HCT116 (cell line): ENCODE data around the gene PABPC4L. TPM values are rescaled to one million over a fixed set of nuclear protein-coding genes. Genes with fewer than 3 reads are reported as not detected.

ENCODE experiments used
- ATAC-seq: fragments of 200-7000 bp; cut with Tn5 transposase; 2 replicates; pipeline ENCODE4 v1.9.1; 2020; ENCODE audit warnings: mild to moderate bottlenecking, moderate library complexity
- BruUV-seq: library from RNA; stranded (reverse); fragments of 400-500 nt; replicated peaks from 2 replicates; lab custom pipeline; 2021; lab: Mats Ljungman, UMichigan
- CTCF ChIA-PET: fragments of 300-600 bp; sonication (Branson Sonifier 250); formaldehyde crosslinking; loops from one replicate; lab custom pipeline; 2021; ENCODE audit warnings: antibody characterized with exemption; lab: Charles Lee
- POLR2A ChIA-PET: fragments of 300-600, 350-600 bp; sonication (Branson Sonifier 250); formaldehyde crosslinking; loops from one replicate; lab custom pipeline; 2021; ENCODE audit warnings: antibody characterized with exemption; lab: Charles Lee
- RAD21 ChIA-PET, 2 experiments: fragments of 300-600 bp; sonication (Branson Sonifier 250); formaldehyde crosslinking; loops; one replicate each; lab custom pipeline; 2023; ENCODE audit warnings: low total read pairs in 2 of 2; ENCODE audit not compliant: uncharacterized antibody in 2 of 2, unreplicated experiment in 2 of 2, low non-redundant PET in 1 of 2; lab: Charles Lee
- DNase-seq: peaks from one replicate; pipeline ENCODE4 v3.0.0-alpha.2; 2010; ENCODE audit warnings: low read depth, low spot score
- H2AFZ ChIP-seq: fragments of 200-600 bp; shearing (Covaris generic), sonication (generic); 2 replicates; pipeline ENCODE4 v1.6.1; 2017; ENCODE audit warnings: low read depth, mixed run types, mixed read lengths, antibody characterized with exemption, low read length; ENCODE audit not compliant: poor library complexity, severe bottlenecking
- H3K27ac ChIP-seq: 2 replicates; pipeline ENCODE4 v1.5.1; 2012; ENCODE audit warnings: low read depth, low read length
- H3K27me3 ChIP-seq: fragments of 200-600 bp; sonication (generic); 2 replicates; pipeline ENCODE4 v1.6.1; 2016; ENCODE audit warnings: mixed run types, low read length, mixed read lengths; ENCODE audit not compliant: insufficient read depth
- H3K36me3 ChIP-seq, 2 experiments: fragments of 200-500 bp in 1 of 2; fragments of 200-600 bp in 1 of 2; sonication (Bioruptor generic) in 1 of 2; sonication (generic) in 1 of 2; 2 replicates each; pipeline versions ENCODE4 v1.5.1 to v1.6.1; 2014 to 2016; ENCODE audit warnings: low read length in 2 of 2, inconsistent platforms in 1 of 2, mixed read lengths in 1 of 2, mixed run types in 1 of 2; ENCODE audit not compliant: insufficient read depth in 2 of 2, control insufficient read depth in 1 of 2
- H3K4me1 ChIP-seq, 2 experiments: fragments of 200-600 bp in 1 of 2; sonication (generic) in 1 of 2; 2 replicates each; pipeline versions ENCODE4 v1.5.1 to v1.6.1; 2012 to 2017; ENCODE audit warnings: low read length in 2 of 2, inconsistent platforms in 1 of 2, mild to moderate bottlenecking in 1 of 2, mixed read lengths in 1 of 2, mixed run types in 1 of 2, moderate library complexity in 1 of 2; ENCODE audit not compliant: insufficient read depth in 2 of 2, control insufficient read depth in 1 of 2
- H3K4me2 ChIP-seq: fragments of 200-600 bp; sonication (generic); 2 replicates; pipeline ENCODE4 v1.6.1; 2017; ENCODE audit warnings: mixed run types, low read length, mixed read lengths
- H3K4me3 ChIP-seq, 2 experiments: fragments of 200-600 bp in 1 of 2; sonication (generic) in 1 of 2; replicated peaks in 1 of 2; 2 replicates each; pipeline ENCODE4 v1.5.1; 2011 to 2016; ENCODE audit warnings: low read length in 2 of 2, control low read depth in 1 of 2, low read depth in 1 of 2, mild to moderate bottlenecking in 1 of 2, mixed read lengths in 1 of 2, mixed run types in 1 of 2
- H3K79me2 ChIP-seq: fragments of 200-600 bp; sonication (generic); 2 replicates; pipeline ENCODE4 v1.6.1; 2017; ENCODE audit warnings: mild to moderate bottlenecking, mixed run types, low read length, moderate library complexity, mixed read lengths; ENCODE audit not compliant: insufficient read depth
- H3K9ac ChIP-seq: fragments of 200-600 bp; sonication (generic); 2 replicates; pipeline ENCODE4 v1.6.1; 2016; ENCODE audit warnings: low read length, mixed read lengths
- H3K9me2 ChIP-seq: fragments of 200-600 bp; sonication (generic), shearing (Covaris generic); 2 replicates; pipeline ENCODE4 v1.6.1; 2017; ENCODE audit warnings: mixed run types, mild to moderate bottlenecking, moderate library complexity; ENCODE audit not compliant: insufficient read depth
- H3K9me3 ChIP-seq, 2 experiments: fragments of 200-500 bp in 1 of 2; fragments of 200-600 bp in 1 of 2; sonication (Bioruptor generic) in 1 of 2; sonication (generic) in 1 of 2; 2 replicates each; pipeline ENCODE4 v1.6.1; 2014 to 2017; ENCODE audit warnings: low read length in 2 of 2, mixed read lengths in 2 of 2, inconsistent platforms in 1 of 2, low read depth in 1 of 2, mild to moderate bottlenecking in 1 of 2, mixed run types in 1 of 2, moderate library complexity in 1 of 2; ENCODE audit not compliant: control insufficient read depth in 1 of 2, insufficient read depth in 1 of 2
- H4K20me1 ChIP-seq: fragments of 200-600 bp; sonication (generic), shearing (Covaris generic); 2 replicates; pipeline ENCODE4 v1.6.1; 2017; ENCODE audit warnings: mixed run types, mild to moderate bottlenecking, moderate library complexity; ENCODE audit not compliant: insufficient read depth
- EGR1 ChIP-seq: IDR thresholded peaks from 2 replicates; pipeline ENCODE4 v1.6.1; 2012; ENCODE audit warnings: low read depth
- ELF1 ChIP-seq: IDR thresholded peaks from 2 replicates; pipeline ENCODE4 v1.6.1; 2012; ENCODE audit warnings: low read depth, borderline replicate concordance
- FOSL1 ChIP-seq: IDR thresholded peaks from 2 replicates; pipeline ENCODE4 v1.6.1; 2012; ENCODE audit warnings: low read depth
- JUND ChIP-seq: IDR thresholded peaks from 2 replicates; pipeline ENCODE4 v1.6.1; 2012
- POLR2A ChIP-seq: IDR thresholded peaks from 2 replicates; pipeline ENCODE4 v1.7.0; 2011; ENCODE audit warnings: borderline replicate concordance; ENCODE audit not compliant: insufficient read depth, insufficient read length; ENCODE audit errors: extremely low read depth
- POLR2AphosphoS5 ChIP-seq: IDR thresholded peaks from 2 replicates; pipeline ENCODE4 v1.6.1; 2011; ENCODE audit warnings: mild to moderate bottlenecking, low read depth, low read length, moderate library complexity
- RAD21 ChIP-seq: IDR thresholded peaks from 2 replicates; pipeline ENCODE4 v1.6.1; 2012; ENCODE audit warnings: low read depth, mild to moderate bottlenecking
- SIN3A ChIP-seq: IDR thresholded peaks from 2 replicates; pipeline ENCODE4 v1.6.1; 2012; ENCODE audit warnings: low read depth
- SRF ChIP-seq: IDR thresholded peaks from 2 replicates; pipeline ENCODE4 v1.6.1; 2012; ENCODE audit warnings: low read depth
- ZBTB33 ChIP-seq: IDR thresholded peaks from 2 replicates; pipeline ENCODE4 v1.6.1; 2011; ENCODE audit warnings: mild to moderate bottlenecking, low read length, moderate library complexity; ENCODE audit not compliant: insufficient replicate concordance; ENCODE audit errors: extremely low read depth
- ZFX ChIP-seq: fragments of 450-650 bp; IDR thresholded peaks from 2 replicates; pipeline ENCODE4 v1.6.1; 2017
- intact Hi-C: fragments of 100-400 bp; cut with micrococcal nuclease; formaldehyde crosslinking; loops from 2 replicates; pipeline ENCODE4 v1.10.0; 2022
- total RNA-seq: library from RNA; stranded (reverse); gene quantifications from one replicate; pipeline ENCODE4 v1.2.1, GENCODE V29; 2021; ENCODE audit not compliant: unreplicated experiment
- TF ChIP-seq, protein P1 (sequence below), 3 experiments: fragments of 200-600 bp in 1 of 3; sonication (generic) in 1 of 3; IDR thresholded peaks in 2 of 3; conservative IDR thresholded peaks in 1 of 3; 2 replicates each; pipeline ENCODE4 v1.5.1; 2012 to 2017; ENCODE audit warnings: low read depth in 2 of 3, low read length in 2 of 3, antibody characterized with exemption in 1 of 3, borderline replicate concordance in 1 of 3, control low read depth in 1 of 3, mild to moderate bottlenecking in 1 of 3, mixed read lengths in 1 of 3, mixed run types in 1 of 3, moderate library complexity in 1 of 3; ENCODE audit not compliant: insufficient read depth in 1 of 3
- TF ChIP-seq, protein P2 (sequence below): IDR thresholded peaks from 2 replicates; pipeline ENCODE4 v1.6.1; 2012

The PABPC4L gene
- total RNA-seq, 1 experiment from 2014 or later: not detected

DNA sequence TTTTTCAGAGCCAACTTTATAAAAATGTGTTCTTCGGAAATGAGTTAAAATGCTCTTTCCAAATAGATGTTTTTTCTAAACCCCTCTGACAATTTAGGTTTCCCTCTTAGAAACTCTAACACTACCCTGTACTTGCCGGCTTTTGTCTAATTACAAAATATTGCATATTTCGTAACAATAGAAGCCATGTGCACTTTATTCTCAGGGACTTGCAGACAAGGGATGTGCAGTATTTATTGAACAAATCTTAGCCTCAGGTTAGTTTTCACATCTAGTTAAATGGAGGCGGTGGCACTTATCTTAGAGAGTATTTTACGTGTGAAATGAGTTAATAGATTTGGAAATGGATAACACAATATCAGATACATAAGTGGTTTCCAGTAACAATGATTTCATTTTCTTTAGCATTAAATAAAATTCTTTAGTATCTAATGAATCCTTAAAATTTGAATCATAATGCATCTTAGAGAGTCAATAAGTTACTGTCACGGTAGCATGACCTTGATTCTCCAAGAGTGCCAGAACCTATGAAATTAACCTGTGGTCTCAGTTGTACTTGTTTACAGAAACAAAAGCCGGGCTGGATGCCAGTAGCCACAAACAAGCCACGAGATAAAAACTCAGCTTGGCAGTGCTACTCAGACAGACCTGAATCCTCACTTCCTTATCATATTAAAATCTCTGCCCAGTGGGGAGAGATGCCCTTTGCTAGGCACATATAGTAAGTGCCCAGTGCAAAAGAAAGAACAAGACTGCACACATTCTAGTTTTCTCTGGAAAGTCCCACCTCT, 772 bp upstream of the PABPC4L start:
- H4K20me1 ChIP-seq: no peaks in the 10 kb centered on the region
- intact Hi-C loops: no loop called here
- H3K9me3 ChIP-seq: no peaks in the 10 kb centered on the region
- H3K9me2 ChIP-seq: no peaks in the 10 kb centered on the region
- no TSS peak for BruUV-seq
- TF ChIP-seq EGR1 (no peak), ELF1 (no peak)
- TF ChIP-seq, protein P1, sequence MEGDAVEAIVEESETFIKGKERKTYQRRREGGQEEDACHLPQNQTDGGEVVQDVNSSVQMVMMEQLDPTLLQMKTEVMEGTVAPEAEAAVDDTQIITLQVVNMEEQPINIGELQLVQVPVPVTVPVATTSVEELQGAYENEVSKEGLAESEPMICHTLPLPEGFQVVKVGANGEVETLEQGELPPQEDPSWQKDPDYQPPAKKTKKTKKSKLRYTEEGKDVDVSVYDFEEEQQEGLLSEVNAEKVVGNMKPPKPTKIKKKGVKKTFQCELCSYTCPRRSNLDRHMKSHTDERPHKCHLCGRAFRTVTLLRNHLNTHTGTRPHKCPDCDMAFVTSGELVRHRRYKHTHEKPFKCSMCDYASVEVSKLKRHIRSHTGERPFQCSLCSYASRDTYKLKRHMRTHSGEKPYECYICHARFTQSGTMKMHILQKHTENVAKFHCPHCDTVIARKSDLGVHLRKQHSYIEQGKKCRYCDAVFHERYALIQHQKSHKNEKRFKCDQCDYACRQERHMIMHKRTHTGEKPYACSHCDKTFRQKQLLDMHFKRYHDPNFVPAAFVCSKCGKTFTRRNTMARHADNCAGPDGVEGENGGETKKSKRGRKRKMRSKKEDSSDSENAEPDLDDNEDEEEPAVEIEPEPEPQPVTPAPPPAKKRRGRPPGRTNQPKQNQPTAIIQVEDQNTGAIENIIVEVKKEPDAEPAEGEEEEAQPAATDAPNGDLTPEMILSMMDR (IDR thresholded peaks at IDR 0.05 in 2 of 3, conservative IDR thresholded peaks at IDR 0.05 in 1 of 3; ENCODE audit: borderline replicate concordance in 1 of 3, insufficient read depth in 1 of 3, low read depth in 2 of 3, low read length in 2 of 3): no peak
- H3K79me2 ChIP-seq: no peaks in the 10 kb centered on the region
- H3K4me1 ChIP-seq: peaks cover 0 to 4% of the 10 kb centered on the region in 2 experiments; a peak in 1 of 4 replicates
- 0 out of 2 replicates have a peak, but pooled peaks have one; percentile 9 for ATAC-seq
- H3K4me3 ChIP-seq: no peak overlapping the region
- no peak for DNase-seq
- CTCF ChIA-PET: no interaction called here
- H3K27ac ChIP-seq: no peak overlapping the region
- no peak overlapping the region for H3K9ac ChIP-seq
- no peaks in the 10 kb centered on the region for H3K36me3 ChIP-seq
- POLR2A ChIA-PET: no interaction called here
- H2AFZ ChIP-seq: no peak overlapping the region
- RAD21 ChIA-PET: no interaction called here
- H3K4me2 ChIP-seq: no peak overlapping the region
- H3K27me3 ChIP-seq: no peaks in the 10 kb centered on the region

DNA sequence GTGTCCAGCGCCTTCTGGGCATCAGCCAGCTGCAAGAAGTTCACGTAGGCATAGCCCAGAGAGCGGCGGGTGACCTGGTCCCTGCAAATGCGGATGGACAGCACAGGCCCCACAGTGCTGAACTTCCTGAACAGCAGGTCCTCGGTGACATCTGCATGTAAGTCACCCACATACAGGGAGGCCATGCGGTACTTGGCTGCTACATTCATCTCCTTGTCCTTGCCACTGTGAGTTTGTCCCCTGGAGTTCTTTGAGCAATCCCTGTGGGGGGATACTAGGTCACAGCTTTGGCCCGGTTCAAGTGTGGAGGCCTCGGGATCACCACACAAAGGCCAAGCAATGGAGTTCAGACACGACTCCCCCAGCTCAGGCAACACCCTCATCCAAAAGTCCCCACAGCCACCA, 776 bp downstream of the PABPC4L start:
- ChIA-PET CTCF (no interaction called here), POLR2A (no interaction called here), RAD21 (no interaction called here)
- BruUV-seq: no TSS peak
- no peak overlapping the region for H2AFZ ChIP-seq
- H3K27ac ChIP-seq: no peak overlapping the region
- no peak overlapping the region for H3K4me2 ChIP-seq
- no peak overlapping the region for H3K9ac ChIP-seq
- H3K27me3 ChIP-seq: no peaks in the 10 kb centered on the region
- H3K79me2 ChIP-seq: no peaks in the 10 kb centered on the region
- ATAC-seq (no peak), DNase-seq (no peak)
- peaks cover 0 to 4% of the 10 kb centered on the region in 2 experiments; a peak in 1 of 4 replicates for H3K4me1 ChIP-seq
- intact Hi-C loops: no loop called here
- H3K36me3 ChIP-seq: no peaks in the 10 kb centered on the region
- H3K9me2 ChIP-seq: no peaks in the 10 kb centered on the region
- no peaks in the 10 kb centered on the region for H4K20me1 ChIP-seq
- no peaks in the 10 kb centered on the region for H3K9me3 ChIP-seq
- H3K4me3 ChIP-seq: no peak overlapping the region
- TF ChIP-seq, protein P2, sequence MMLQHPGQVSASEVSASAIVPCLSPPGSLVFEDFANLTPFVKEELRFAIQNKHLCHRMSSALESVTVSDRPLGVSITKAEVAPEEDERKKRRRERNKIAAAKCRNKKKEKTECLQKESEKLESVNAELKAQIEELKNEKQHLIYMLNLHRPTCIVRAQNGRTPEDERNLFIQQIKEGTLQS: no peak
- TF ChIP-seq SIN3A (no peak), SRF (no peak), ELF1 (no peak), JUND (no peak), POLR2AphosphoS5 (no peak), ZFX (no peak), POLR2A (no peak), RAD21 (no peak), FOSL1 (no peak), ZBTB33 (no peak)
- TF ChIP-seq, protein P1 (IDR thresholded peaks at IDR 0.05 in 2 of 3, conservative IDR thresholded peaks at IDR 0.05 in 1 of 3; ENCODE audit: borderline replicate concordance in 1 of 3, insufficient read depth in 1 of 3, low read depth in 2 of 3, low read length in 2 of 3): no peak
